Measurements from ENCODE around the gene SCTR.
A peak's percentile ranks its signal among the peaks of the same experiment; 100 is the strongest.

The SCTR gene

GRCh38 chr2:119487434-119488244, 36.6 kb downstream of the SCTR start:
- no peak for DNase-seq (ENCODE audit: low spot score)

GRCh38 chr2:119486886-119487285, 37.4 kb downstream of the SCTR start:
- no peak for DNase-seq (ENCODE audit: low spot score)

- no peak for DNase-seq (ENCODE audit: low spot score)
Measured at GRCh38 chr2:119486196-119486827, 38.0 kb downstream of the SCTR start.

GRCh38 chr2:119485336-119486110, 38.8 kb downstream of the SCTR start:
- no peak for DNase-seq (ENCODE audit: low spot score)

GRCh38 chr2:119484834-119485233, 39.4 kb downstream of the SCTR start:
- no peak for DNase-seq (ENCODE audit: low spot score)

GRCh38 chr2:119483896-119484718, 40.2 kb downstream of the SCTR start:
- DNase-seq (ENCODE audit: low spot score): no peak

- no peak for DNase-seq (ENCODE audit: low spot score)
Measured at GRCh38 chr2:119483395-119483753, 40.9 kb downstream of the SCTR start.

- DNase-seq (ENCODE audit: low spot score): no peak
Measured at GRCh38 chr2:119482481-119483394, 41.5 kb downstream of the SCTR start.

- no peak for DNase-seq (ENCODE audit: low spot score)
Measured at GRCh38 chr2:119481501-119482455, 42.5 kb downstream of the SCTR start.

- DNase-seq (ENCODE audit: low spot score): no peak
Measured at GRCh38 chr2:119480718-119481142, 43.6 kb downstream of the SCTR start.

- DNase-seq (ENCODE audit: low spot score): no peak
Measured at GRCh38 chr2:119480184-119480583, 44.1 kb downstream of the SCTR start.

GRCh38 chr2:119478978-119479295, 45.3 kb downstream of the SCTR start:
- DNase-seq (ENCODE audit: low spot score): no peak

GRCh38 chr2:119478188-119478977, 45.9 kb downstream of the SCTR start:
- DNase-seq (ENCODE audit: low spot score): no peak

- no peak for DNase-seq (ENCODE audit: low spot score)
Measured at GRCh38 chr2:119477113-119477505, 47.2 kb downstream of the SCTR start.

- peak; percentile 18 for DNase-seq (ENCODE audit: low spot score)
Measured at GRCh38 chr2:119476301-119477112, 47.8 kb downstream of the SCTR start.

- no peak for DNase-seq (ENCODE audit: low spot score)
Measured at GRCh38 chr2:119475857-119476244, 48.4 kb downstream of the SCTR start.

GRCh38 chr2:119475225-119475856, 48.9 kb downstream of the SCTR start:
- no peak for DNase-seq (ENCODE audit: low spot score)

Data from globus pallidus (tissue), 1 donor.